ENCODE results near the gene CCDC88C. TPM values are rescaled to one million over a fixed set of nuclear protein-coding genes. Genes with fewer than 3 reads are reported as not detected.

Gene CCDC88C
- total RNA-seq, 3 donors from 2014 or later = 50.3 to 60.2 (median 58.2) TPM

DNA sequence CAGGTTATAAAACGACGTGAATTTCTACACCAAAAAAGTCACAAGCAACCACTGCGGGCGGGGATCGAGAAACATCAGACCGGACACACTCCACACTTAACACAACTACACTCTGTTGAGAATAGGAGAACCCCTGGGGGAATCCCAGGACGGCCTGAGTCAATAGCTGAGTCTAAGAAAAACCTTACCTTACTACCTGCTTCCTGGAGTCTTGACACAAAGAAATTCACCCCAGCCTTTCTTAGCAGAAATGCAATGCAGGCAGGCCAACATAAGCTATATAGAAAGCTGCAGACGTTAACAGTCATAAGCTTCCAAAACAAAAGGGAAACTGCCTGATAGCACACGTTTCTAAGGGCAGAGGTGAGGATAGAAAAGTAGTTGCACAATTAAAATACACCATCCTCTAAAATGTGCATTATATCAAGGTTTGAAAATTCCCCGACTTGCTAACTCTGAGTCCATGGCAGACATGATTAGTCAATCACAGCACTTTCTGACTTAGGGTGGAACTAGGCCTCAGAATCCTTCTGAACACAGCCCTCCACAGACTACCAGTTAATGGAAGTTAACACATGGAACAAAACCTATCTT, 68.0 kb downstream of the CCDC88C start:
- DNase-seq = peak; percentile 65
- peaks cover 20% of the 10 kb centered on the region for H3K36me3 Mint-ChIP-seq (ENCODE audit: insufficient read depth)
- no peaks in the 10 kb centered on the region for H3K9me3 Mint-ChIP-seq
- H3K4me1 Mint-ChIP-seq (ENCODE audit: low read depth) = peaks cover 86% of the 10 kb centered on the region
- no peaks in the 10 kb centered on the region for H3K27me3 Mint-ChIP-seq (ENCODE audit: low read depth)
- peak overlapping the region; percentile 72 for H3K4me3 Mint-ChIP-seq
- peak; percentile 65 to 67 for ATAC-seq

DNA sequence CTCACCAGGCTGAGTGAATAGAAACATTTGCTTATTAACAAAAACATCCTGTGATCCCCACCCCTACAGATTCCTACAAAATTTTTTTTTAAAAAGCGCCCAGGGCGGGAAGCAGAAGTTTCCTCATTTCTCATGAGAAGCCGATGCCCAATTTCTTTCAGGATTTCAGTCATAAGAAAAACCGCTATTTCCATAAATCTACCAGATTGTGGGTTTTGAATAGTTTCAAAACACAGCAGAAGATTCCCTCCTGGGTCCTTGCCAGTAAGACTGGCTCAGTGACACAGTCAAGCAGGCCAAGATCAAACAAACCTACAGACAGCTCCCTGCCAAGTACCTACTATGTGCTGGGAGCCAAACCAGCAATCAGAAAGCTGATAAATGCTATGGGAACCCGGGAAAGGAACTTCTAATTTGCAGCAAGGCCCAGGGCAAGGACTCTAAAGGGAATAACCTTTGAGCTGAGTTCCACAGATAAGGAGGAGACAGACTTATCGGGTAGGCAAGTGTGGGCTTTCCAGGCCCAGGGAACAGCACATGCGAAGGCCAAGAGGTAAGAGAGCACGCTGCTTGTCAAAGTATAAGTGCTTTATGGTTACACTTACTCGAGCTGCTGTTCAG, 68.7 kb downstream of the CCDC88C start:
- Mint-ChIP-seq H3K4me3 (peak overlapping the region; percentile 72), H3K27me3 (ENCODE audit: low read depth) (no peaks in the 10 kb centered on the region), H3K4me1 (ENCODE audit: low read depth) (peaks cover 84% of the 10 kb centered on the region), H3K9me3 (no peaks in the 10 kb centered on the region), H3K36me3 (ENCODE audit: insufficient read depth) (peaks cover 16% of the 10 kb centered on the region)
- ATAC-seq (no peak), DNase-seq (no peak)

DNA sequence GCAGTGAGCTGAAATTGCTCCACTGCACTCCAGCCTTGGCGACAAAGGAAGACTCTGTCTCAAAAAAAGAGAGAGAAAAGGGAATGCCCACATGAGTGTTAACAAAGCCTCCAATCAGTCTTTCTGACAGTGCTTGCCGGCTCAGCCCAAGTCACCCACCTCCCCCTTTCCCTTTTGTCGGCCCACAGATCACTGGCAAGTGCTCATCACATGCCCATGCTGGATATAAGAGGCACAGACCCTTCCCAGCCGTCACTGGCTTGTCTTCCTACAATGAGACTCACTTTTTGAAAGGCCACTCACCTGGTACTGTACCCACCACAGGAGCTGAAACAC, 70.8 kb downstream of the CCDC88C start:
- Mint-ChIP-seq H3K4me3 (no peak overlapping the region), H3K27me3 (ENCODE audit: low read depth) (no peaks in the 10 kb centered on the region), H3K36me3 (ENCODE audit: insufficient read depth) (peaks cover 8% of the 10 kb centered on the region), H3K4me1 (ENCODE audit: low read depth) (peaks cover 67% of the 10 kb centered on the region), H3K9me3 (no peaks in the 10 kb centered on the region)
- ATAC-seq (no peak), DNase-seq (no peak)

DNA sequence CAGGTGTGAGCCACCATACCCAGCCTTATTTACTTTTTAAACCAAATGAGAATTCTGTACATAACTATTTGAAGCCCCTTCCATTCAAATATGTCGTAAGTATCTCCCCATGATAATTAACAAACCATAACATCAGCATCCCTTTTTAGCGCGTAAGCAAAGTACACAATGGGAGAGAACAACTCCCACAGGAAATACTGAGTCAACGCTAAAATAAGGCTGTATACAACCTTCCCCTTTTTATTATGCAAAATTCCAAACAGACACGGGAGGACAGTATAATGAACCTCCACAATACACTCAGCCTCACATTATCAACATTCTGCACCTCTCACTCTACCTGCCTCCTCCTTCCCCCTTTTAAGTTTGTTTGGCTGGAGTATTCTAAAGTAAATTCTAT, 73.5 kb downstream of the CCDC88C start:
- Mint-ChIP-seq H3K4me3 (no peak overlapping the region), H3K4me1 (ENCODE audit: low read depth) (peaks cover 39% of the 10 kb centered on the region), H3K36me3 (ENCODE audit: insufficient read depth) (peaks cover 21% of the 10 kb centered on the region), H3K9me3 (no peaks in the 10 kb centered on the region), H3K27me3 (ENCODE audit: low read depth) (no peaks in the 10 kb centered on the region)
- ATAC-seq = no peak
- no peak for DNase-seq

DNA sequence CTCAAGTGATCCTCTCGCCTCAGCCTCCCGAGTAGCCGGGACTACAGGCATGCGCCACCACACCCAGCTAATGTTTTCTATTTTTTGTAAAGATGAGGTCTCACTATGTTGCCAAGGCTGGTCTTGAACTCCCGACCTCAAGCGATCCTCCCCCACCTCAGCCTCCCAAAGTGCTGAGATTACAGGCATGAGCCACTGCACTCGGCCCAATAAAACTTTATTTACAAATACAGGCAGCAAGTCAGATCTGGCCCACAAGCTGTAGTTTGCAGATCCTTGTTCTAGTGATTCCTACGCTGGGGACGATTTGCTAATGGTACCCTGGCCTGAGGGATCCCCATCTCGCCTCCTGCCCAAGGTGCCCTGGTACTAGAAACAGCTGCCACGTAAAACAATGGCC, 74.6 kb downstream of the CCDC88C start:
- DNase-seq = no peak
- Mint-ChIP-seq H3K27me3 (ENCODE audit: low read depth) (no peaks in the 10 kb centered on the region), H3K4me1 (ENCODE audit: low read depth) (peaks cover 30% of the 10 kb centered on the region), H3K36me3 (ENCODE audit: insufficient read depth) (peaks cover 21% of the 10 kb centered on the region), H3K4me3 (no peak overlapping the region), H3K9me3 (no peaks in the 10 kb centered on the region)
- ATAC-seq = no peak

DNA sequence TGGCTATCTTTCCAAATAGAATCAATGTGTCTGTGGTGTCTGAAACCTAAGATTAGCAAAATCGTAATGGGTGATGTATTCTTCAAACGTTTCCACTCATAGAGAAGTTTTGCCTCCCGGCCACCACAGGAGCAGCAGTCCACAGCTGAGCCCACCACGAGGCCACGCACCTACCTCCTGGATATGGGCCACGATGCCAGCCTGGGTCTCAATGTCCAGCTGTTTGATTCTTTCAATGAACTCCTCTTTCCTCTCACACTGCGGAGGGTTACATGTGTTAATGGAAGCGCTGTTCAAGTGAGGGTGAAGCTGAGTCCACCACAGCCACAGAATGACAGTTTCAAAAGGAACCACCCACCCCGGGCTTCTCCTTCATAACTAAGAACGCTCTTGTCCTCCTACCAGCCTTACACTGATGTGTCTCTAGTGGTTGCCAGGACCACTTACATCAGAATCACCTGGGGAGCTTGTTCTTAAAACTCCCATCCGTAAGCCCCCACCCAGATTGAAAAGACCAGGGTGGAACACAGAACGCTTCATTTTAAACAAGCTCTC, 75.3 kb downstream of the CCDC88C start:
- H3K27me3 Mint-ChIP-seq (ENCODE audit: low read depth) = no peaks in the 10 kb centered on the region
- H3K36me3 Mint-ChIP-seq (ENCODE audit: insufficient read depth) = peaks cover 21% of the 10 kb centered on the region
- no peaks in the 10 kb centered on the region for H3K9me3 Mint-ChIP-seq
- DNase-seq (no peak), ATAC-seq (no peak)
- peaks cover 28% of the 10 kb centered on the region for H3K4me1 Mint-ChIP-seq (ENCODE audit: low read depth)
- no peak overlapping the region for H3K4me3 Mint-ChIP-seq

DNA sequence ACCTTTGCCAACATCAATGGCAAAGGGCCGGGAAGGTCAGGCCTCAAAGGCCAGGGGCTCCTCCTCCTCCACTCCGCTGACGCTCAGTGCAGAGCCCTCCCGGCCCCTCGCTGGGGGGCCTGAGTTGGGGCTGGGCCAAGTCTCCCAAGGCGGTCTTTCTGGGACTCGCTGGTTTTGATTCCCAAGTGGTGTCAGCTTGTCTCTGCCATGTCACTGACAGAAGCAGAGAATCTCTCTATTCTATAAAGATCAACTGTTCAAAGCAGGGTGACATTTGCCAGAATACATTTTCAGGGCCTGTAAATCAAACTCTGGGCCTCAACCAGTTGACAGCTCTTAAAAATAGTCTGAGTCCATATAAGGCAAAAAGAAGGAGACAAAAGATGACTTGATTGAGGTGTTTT, 75.9 kb downstream of the CCDC88C start:
- Mint-ChIP-seq H3K27me3 (ENCODE audit: low read depth) (no peaks in the 10 kb centered on the region), H3K4me1 (ENCODE audit: low read depth) (peaks cover 23% of the 10 kb centered on the region), H3K4me3 (no peak overlapping the region), H3K36me3 (ENCODE audit: insufficient read depth) (peaks cover 21% of the 10 kb centered on the region), H3K9me3 (no peaks in the 10 kb centered on the region)
- DNase-seq = no peak
- no peak for ATAC-seq

DNA sequence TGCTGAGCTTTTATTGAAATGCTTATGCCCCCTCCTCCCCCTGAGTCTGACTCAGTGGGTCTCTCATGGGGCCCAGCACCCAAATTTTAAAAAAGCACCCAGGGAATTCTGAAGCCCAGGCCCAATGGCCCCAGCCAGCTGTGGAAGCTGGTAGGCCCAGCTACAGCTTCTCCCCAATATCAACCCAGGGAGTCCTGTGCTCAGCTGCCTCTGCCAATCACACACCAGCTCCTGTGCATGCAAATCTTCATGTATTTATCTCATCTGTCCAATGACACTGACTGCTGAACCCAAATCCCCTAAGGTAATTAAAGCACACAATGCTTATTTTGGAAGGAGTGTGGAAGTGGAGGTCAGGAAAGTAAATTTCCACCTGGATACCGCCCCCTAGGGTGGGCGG, 76.3 kb downstream of the CCDC88C start:
- Mint-ChIP-seq H3K27me3 (ENCODE audit: low read depth) (no peaks in the 10 kb centered on the region), H3K4me3 (no peak overlapping the region), H3K36me3 (ENCODE audit: insufficient read depth) (peaks cover 21% of the 10 kb centered on the region)

DNA sequence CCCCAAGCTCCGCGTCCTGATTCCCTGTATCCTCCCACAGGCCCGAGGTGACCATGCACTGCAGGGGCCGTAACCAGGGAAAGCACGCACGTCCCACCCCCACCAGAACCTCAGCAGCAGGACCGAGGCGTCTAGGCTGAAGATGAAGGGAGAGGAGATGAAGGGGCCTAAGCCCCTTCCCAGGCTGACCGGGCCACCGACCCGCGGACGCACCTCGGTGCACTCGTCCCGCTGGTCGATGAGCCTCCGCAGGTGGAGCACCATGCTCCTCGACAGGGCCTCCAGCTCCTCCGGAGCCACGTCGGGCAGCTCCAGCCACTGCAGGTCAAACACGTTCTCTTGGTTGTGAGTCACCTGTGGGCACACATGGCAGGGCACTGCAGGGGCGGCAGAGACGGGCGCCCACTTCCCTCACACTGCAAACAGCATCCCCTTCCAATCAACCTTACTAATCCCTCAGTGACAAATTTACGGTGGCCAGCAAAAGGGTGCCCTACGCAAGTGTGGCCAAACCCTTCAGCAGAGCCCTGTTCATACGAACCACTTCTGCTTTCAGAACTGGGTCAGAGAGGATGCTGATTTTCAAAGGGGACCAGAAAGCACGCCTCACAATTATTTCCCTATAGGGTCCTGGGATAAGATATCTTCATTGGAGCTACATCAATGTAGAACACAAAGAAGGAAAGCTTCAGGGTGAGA, 77.8 kb downstream of the CCDC88C start:
- no peaks in the 10 kb centered on the region for H3K9me3 Mint-ChIP-seq

More for the DNA sequence above, 76.3 kb downstream of the CCDC88C start:
- Mint-ChIP-seq H3K9me3 (no peaks in the 10 kb centered on the region), H3K4me1 (ENCODE audit: low read depth) (peaks cover 19% of the 10 kb centered on the region)
- ATAC-seq (no peak), DNase-seq (no peak)

DNA sequence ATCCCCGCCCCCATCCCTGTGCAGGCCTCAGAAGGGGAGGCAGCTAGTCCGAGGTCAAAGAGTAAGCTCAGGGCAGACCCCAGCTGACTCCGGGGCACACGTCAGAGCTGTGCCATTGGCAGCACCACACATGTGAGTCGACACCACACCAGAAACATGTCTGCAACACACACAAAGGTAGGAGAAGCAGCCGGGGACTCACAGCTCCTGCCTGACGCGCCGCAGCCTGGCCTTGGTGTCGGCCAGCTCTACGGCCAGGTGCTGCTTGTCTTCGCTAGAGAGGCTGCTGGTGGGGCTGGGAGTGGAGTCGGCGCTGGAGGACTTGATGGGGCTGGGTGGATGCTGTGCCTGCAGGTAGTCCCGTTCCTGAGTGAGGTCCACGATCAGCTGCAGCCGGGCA, 78.5 kb downstream of the CCDC88C start:
- ATAC-seq (no peak), DNase-seq (no peak)
- no peaks in the 10 kb centered on the region for H3K27me3 Mint-ChIP-seq (ENCODE audit: low read depth)
- peaks cover 13% of the 10 kb centered on the region for H3K4me1 Mint-ChIP-seq (ENCODE audit: low read depth)
- peaks cover 25% of the 10 kb centered on the region for H3K36me3 Mint-ChIP-seq (ENCODE audit: insufficient read depth)
- no peaks in the 10 kb centered on the region for H3K9me3 Mint-ChIP-seq
- H3K4me3 Mint-ChIP-seq = no peak overlapping the region

More for the DNA sequence above, 77.8 kb downstream of the CCDC88C start:
- peaks cover 26% of the 10 kb centered on the region for H3K36me3 Mint-ChIP-seq (ENCODE audit: insufficient read depth)
- H3K4me1 Mint-ChIP-seq (ENCODE audit: low read depth) = peaks cover 17% of the 10 kb centered on the region
- H3K4me3 Mint-ChIP-seq = no peak overlapping the region
- DNase-seq (no peak), ATAC-seq (no peak)
- H3K27me3 Mint-ChIP-seq (ENCODE audit: low read depth) = no peaks in the 10 kb centered on the region

DNA sequence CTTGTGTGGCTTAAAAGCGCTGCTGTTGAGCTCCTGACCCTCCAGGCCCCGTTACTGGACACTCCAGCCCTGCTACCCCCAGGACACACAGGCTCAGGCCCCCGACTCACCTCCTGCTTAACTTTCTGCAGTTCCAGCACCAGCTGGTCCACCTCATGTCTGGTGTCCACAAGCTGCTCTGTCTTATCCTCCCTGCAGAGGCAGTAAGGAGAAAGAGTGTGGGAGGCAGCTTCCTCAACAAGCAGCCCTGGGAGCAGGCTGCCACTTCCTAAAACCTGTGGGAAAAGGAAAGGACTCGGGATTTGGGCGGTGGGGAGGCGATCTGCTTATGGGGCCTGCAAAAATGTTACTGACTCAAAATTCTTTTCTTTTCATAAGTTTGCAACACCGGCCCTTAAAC, 79.2 kb downstream of the CCDC88C start:
- Mint-ChIP-seq H3K4me1 (ENCODE audit: low read depth) (peaks cover 12% of the 10 kb centered on the region), H3K27me3 (ENCODE audit: low read depth) (no peaks in the 10 kb centered on the region), H3K4me3 (no peak overlapping the region), H3K9me3 (no peaks in the 10 kb centered on the region), H3K36me3 (ENCODE audit: insufficient read depth) (peaks cover 27% of the 10 kb centered on the region)
- DNase-seq (no peak), ATAC-seq (no peak)

DNA sequence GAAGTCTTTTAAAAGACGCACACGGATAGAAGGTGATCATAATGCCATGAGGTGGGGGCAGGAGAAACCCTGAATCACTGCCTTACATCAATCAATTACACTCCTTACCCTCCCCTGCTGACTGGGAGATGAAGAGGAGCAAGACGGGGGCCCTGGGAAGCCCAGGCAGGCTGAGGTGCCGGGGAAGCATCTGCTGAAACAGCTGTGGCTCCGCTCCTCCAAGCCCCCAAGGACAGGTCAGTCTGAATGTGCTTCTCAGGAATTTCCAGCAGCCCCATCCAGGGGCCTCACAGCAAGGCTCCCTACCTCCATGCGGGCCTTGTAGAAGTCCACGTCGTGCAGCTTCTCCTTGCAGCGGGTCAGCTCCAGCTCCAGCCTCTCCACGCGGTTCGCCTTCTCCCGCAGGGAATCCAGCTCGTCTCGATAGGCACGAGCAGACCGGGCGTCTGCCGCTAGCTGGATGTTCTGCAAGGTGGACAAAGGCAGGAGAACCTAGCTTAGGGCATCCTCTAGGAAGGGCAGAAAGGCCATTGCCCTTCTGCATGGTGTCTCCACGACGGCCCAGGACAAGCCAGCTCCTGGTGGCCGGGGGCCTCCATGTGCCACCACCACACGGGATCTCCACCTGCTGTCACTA, 79.8 kb downstream of the CCDC88C start:
- Mint-ChIP-seq H3K4me3 (no peak overlapping the region), H3K9me3 (no peaks in the 10 kb centered on the region), H3K27me3 (ENCODE audit: low read depth) (no peaks in the 10 kb centered on the region), H3K4me1 (ENCODE audit: low read depth) (peaks cover 18% of the 10 kb centered on the region), H3K36me3 (ENCODE audit: insufficient read depth) (peaks cover 27% of the 10 kb centered on the region)
- ATAC-seq (no peak), DNase-seq (no peak)

DNA sequence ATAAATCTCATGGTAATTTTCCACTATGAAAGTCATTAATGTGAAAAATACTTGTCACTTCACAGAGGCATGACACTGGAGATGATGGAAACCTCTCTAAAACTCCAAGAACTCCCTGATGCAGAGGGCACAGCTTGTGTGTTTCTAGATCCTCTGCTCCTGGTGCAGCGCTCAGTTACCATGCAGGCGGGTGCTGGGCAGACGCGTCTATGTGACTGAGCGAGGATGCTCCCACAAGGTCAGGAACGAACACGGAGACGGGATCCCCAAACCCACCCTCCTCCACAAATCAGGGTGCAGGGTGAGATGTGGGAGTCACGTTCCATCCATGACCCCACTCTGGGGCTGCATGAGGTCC, 81.5 kb downstream of the CCDC88C start:
- Mint-ChIP-seq H3K9me3 (no peaks in the 10 kb centered on the region), H3K4me3 (no peak overlapping the region), H3K4me1 (ENCODE audit: low read depth) (peaks cover 35% of the 10 kb centered on the region), H3K36me3 (ENCODE audit: insufficient read depth) (peaks cover 27% of the 10 kb centered on the region), H3K27me3 (ENCODE audit: low read depth) (no peaks in the 10 kb centered on the region)
- DNase-seq (no peak), ATAC-seq (no peak)

DNA sequence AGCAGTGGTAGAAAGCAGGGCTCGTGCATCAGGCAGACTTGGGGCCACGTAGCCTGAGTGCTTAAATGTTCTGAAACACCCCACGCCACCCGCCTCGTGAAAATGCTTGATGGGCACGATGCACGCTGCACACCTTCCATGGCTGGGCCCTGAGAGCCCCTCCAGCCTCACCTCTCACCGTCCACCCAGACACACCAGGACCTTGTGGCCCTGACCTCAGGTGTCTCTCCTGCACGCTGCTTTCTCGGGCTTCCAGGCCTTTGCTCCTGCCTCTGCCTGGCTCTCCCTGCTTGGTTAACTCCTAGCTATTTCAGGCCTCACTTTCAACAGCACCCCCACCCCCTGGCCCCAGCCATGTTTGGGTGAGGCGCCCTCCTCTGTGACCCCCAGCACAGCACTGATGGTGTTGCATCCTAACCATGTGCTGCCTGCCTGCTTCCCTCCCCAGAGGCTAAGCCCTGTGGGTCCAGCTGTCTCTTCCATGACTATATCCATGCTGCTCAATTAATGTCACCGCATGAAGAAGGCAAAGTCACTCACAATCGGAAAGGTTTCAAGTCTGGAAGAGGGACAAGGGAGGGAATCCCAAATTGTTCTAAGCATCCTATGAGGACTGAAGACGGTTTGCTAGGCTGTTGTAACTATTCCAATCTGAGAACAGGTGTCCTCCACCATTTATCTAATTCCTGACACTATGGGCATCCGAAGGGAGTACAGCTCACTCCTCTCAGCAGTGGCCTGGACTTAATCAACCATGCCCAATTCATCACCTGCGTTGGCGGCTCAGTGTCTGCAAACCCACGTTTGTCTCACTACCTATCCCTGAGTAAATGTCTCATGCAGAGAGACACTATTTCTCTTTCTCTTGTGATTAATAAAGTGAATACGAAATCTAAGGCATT, 82.2 kb downstream of the CCDC88C start:
- Mint-ChIP-seq H3K4me1 (ENCODE audit: low read depth) (peaks cover 42% of the 10 kb centered on the region), H3K9me3 (no peaks in the 10 kb centered on the region), H3K27me3 (ENCODE audit: low read depth) (no peaks in the 10 kb centered on the region), H3K4me3 (no peak overlapping the region), H3K36me3 (ENCODE audit: insufficient read depth) (peaks cover 28% of the 10 kb centered on the region)
- ATAC-seq = no peak
- DNase-seq = no peak
